ENCODE results near the gene NCKAP5. TPM values are rescaled to one million over a fixed set of nuclear protein-coding genes. Genes with fewer than 3 reads are reported as not detected.

NCKAP5 gene
- total and polyA plus RNA-seq, 2 donors: 1.9 to 2.0 TPM

GRCh38 chr2:133532919-133533318, 35.3 kb downstream of the NCKAP5 start:
- Histone ChIP-seq H3K36me3 (ENCODE audit: control insufficient read depth in 2 of 2, insufficient read depth in 2 of 2, low read length in 1 of 2) (no peaks in the 10 kb centered on the region), H3K4me3 (ENCODE audit: low read length in 2 of 2) (no peak overlapping the region), H3K9me3 (ENCODE audit: control insufficient read depth in 2 of 2, insufficient read depth in 1 of 2, low read length in 1 of 2) (no peaks in the 10 kb centered on the region), H3K4me1 (ENCODE audit: control insufficient read depth in 2 of 2, insufficient read depth in 2 of 2, low read length in 2 of 2) (no peaks in the 10 kb centered on the region), H3K27me3 (ENCODE audit: control insufficient read depth in 2 of 2, insufficient read depth in 1 of 2, low read length in 1 of 2) (no peaks in the 10 kb centered on the region), H3K27ac (ENCODE audit: low read depth in 1 of 2, low read length in 1 of 2) (no peak overlapping the region)
- no peak for DNase-seq (ENCODE audit: low read depth in 6 of 9, low spot score in 9 of 9)
- 97% methylated on average over 4 of the region's 4 CpGs for WGBS

- Histone ChIP-seq H3K27ac (ENCODE audit: low read depth in 1 of 2, low read length in 1 of 2) (no peak overlapping the region), H3K27me3 (ENCODE audit: control insufficient read depth in 2 of 2, insufficient read depth in 1 of 2, low read length in 1 of 2) (no peaks in the 10 kb centered on the region), H3K4me1 (ENCODE audit: control insufficient read depth in 2 of 2, insufficient read depth in 2 of 2, low read length in 2 of 2) (no peaks in the 10 kb centered on the region), H3K36me3 (ENCODE audit: control insufficient read depth in 2 of 2, insufficient read depth in 2 of 2, low read length in 1 of 2) (no peaks in the 10 kb centered on the region), H3K4me3 (ENCODE audit: low read length in 2 of 2) (no peak overlapping the region), H3K9me3 (ENCODE audit: control insufficient read depth in 2 of 2, insufficient read depth in 1 of 2, low read length in 1 of 2) (no peaks in the 10 kb centered on the region)
- WGBS: 71% methylated on average over 2 of the region's 2 CpGs
- no peak for DNase-seq (ENCODE audit: low read depth in 6 of 9, low spot score in 9 of 9)
These were observed 36.9 kb downstream of the NCKAP5 start for GRCh38 chr2:133531382-133531781.

- no peaks in the 10 kb centered on the region for H3K9me3 ChIP-seq (ENCODE audit: control insufficient read depth in 2 of 2, insufficient read depth in 1 of 2, low read length in 1 of 2)
- no peaks in the 10 kb centered on the region for H3K27me3 ChIP-seq (ENCODE audit: control insufficient read depth in 2 of 2, insufficient read depth in 1 of 2, low read length in 1 of 2)
- no peak for DNase-seq (ENCODE audit: low read depth in 6 of 9, low spot score in 9 of 9)
- no peak overlapping the region for H3K27ac ChIP-seq (ENCODE audit: low read depth in 1 of 2, low read length in 1 of 2)
- no peaks in the 10 kb centered on the region for H3K4me1 ChIP-seq (ENCODE audit: control insufficient read depth in 2 of 2, insufficient read depth in 2 of 2, low read length in 2 of 2)
- H3K36me3 ChIP-seq (ENCODE audit: control insufficient read depth in 2 of 2, insufficient read depth in 2 of 2, low read length in 1 of 2): no peaks in the 10 kb centered on the region
- H3K4me3 ChIP-seq (ENCODE audit: low read length in 2 of 2): no peak overlapping the region
These were observed 37.6 kb downstream of the NCKAP5 start for GRCh38 chr2:133530645-133531044.

GRCh38 chr2:133526530-133527300, 41.5 kb downstream of the NCKAP5 start:
- Histone ChIP-seq H3K36me3 (ENCODE audit: control insufficient read depth in 2 of 2, insufficient read depth in 2 of 2, low read length in 1 of 2) (no peaks in the 10 kb centered on the region), H3K4me3 (ENCODE audit: low read length in 2 of 2) (no peak overlapping the region), H3K27me3 (ENCODE audit: control insufficient read depth in 2 of 2, insufficient read depth in 1 of 2, low read length in 1 of 2) (no peaks in the 10 kb centered on the region), H3K9me3 (ENCODE audit: control insufficient read depth in 2 of 2, insufficient read depth in 1 of 2, low read length in 1 of 2) (no peaks in the 10 kb centered on the region), H3K27ac (ENCODE audit: low read depth in 1 of 2, low read length in 1 of 2) (no peak overlapping the region), H3K4me1 (ENCODE audit: control insufficient read depth in 2 of 2, insufficient read depth in 2 of 2, low read length in 2 of 2) (no peaks in the 10 kb centered on the region)
- no peak for DNase-seq (ENCODE audit: low read depth in 6 of 9, low spot score in 9 of 9)
- WGBS: 87% methylated on average over 3 of the region's 3 CpGs

GRCh38 chr2:133525613-133526529, 42.4 kb downstream of the NCKAP5 start:
- H3K4me3 ChIP-seq (ENCODE audit: low read length in 2 of 2): no peak overlapping the region
- WGBS: 95% methylated on average over 5 of the region's 5 CpGs
- no peak overlapping the region for H3K27ac ChIP-seq (ENCODE audit: low read depth in 1 of 2, low read length in 1 of 2)
- H3K4me1 ChIP-seq (ENCODE audit: control insufficient read depth in 2 of 2, insufficient read depth in 2 of 2, low read length in 2 of 2): no peaks in the 10 kb centered on the region
- DNase-seq (ENCODE audit: low read depth in 6 of 9, low spot score in 9 of 9): no peak
- H3K27me3 ChIP-seq (ENCODE audit: control insufficient read depth in 2 of 2, insufficient read depth in 1 of 2, low read length in 1 of 2): no peaks in the 10 kb centered on the region
- H3K36me3 ChIP-seq (ENCODE audit: control insufficient read depth in 2 of 2, insufficient read depth in 2 of 2, low read length in 1 of 2): no peaks in the 10 kb centered on the region
- H3K9me3 ChIP-seq (ENCODE audit: control insufficient read depth in 2 of 2, insufficient read depth in 1 of 2, low read length in 1 of 2): no peaks in the 10 kb centered on the region

GRCh38 chr2:133525090-133525489, 43.2 kb downstream of the NCKAP5 start:
- 92% methylated on average over 2 of the region's 2 CpGs for WGBS
- no peaks in the 10 kb centered on the region for H3K27me3 ChIP-seq (ENCODE audit: control insufficient read depth in 2 of 2, insufficient read depth in 1 of 2, low read length in 1 of 2)
- H3K4me3 ChIP-seq (ENCODE audit: low read length in 2 of 2): no peak overlapping the region
- DNase-seq (ENCODE audit: low read depth in 6 of 9, low spot score in 9 of 9): no peak
- H3K27ac ChIP-seq (ENCODE audit: low read depth in 1 of 2, low read length in 1 of 2): no peak overlapping the region
- no peaks in the 10 kb centered on the region for H3K9me3 ChIP-seq (ENCODE audit: control insufficient read depth in 2 of 2, insufficient read depth in 1 of 2, low read length in 1 of 2)
- no peaks in the 10 kb centered on the region for H3K4me1 ChIP-seq (ENCODE audit: control insufficient read depth in 2 of 2, insufficient read depth in 2 of 2, low read length in 2 of 2)
- H3K36me3 ChIP-seq (ENCODE audit: control insufficient read depth in 2 of 2, insufficient read depth in 2 of 2, low read length in 1 of 2): no peaks in the 10 kb centered on the region

GRCh38 chr2:133523406-133523805, 44.9 kb downstream of the NCKAP5 start:
- Histone ChIP-seq H3K36me3 (ENCODE audit: control insufficient read depth in 2 of 2, insufficient read depth in 2 of 2, low read length in 1 of 2) (no peaks in the 10 kb centered on the region), H3K27me3 (ENCODE audit: control insufficient read depth in 2 of 2, insufficient read depth in 1 of 2, low read length in 1 of 2) (no peaks in the 10 kb centered on the region), H3K4me1 (ENCODE audit: control insufficient read depth in 2 of 2, insufficient read depth in 2 of 2, low read length in 2 of 2) (no peaks in the 10 kb centered on the region), H3K9me3 (ENCODE audit: control insufficient read depth in 2 of 2, insufficient read depth in 1 of 2, low read length in 1 of 2) (no peaks in the 10 kb centered on the region), H3K4me3 (ENCODE audit: low read length in 2 of 2) (no peak overlapping the region), H3K27ac (ENCODE audit: low read depth in 1 of 2, low read length in 1 of 2) (no peak overlapping the region)
- WGBS: 70% methylated on average over 5 of the region's 5 CpGs
- no peak for DNase-seq (ENCODE audit: low read depth in 6 of 9, low spot score in 9 of 9)

- Histone ChIP-seq H3K36me3 (ENCODE audit: control insufficient read depth in 2 of 2, insufficient read depth in 2 of 2, low read length in 1 of 2) (no peaks in the 10 kb centered on the region), H3K4me3 (ENCODE audit: low read length in 2 of 2) (no peak overlapping the region), H3K27ac (ENCODE audit: low read depth in 1 of 2, low read length in 1 of 2) (no peak overlapping the region), H3K27me3 (ENCODE audit: control insufficient read depth in 2 of 2, insufficient read depth in 1 of 2, low read length in 1 of 2) (no peaks in the 10 kb centered on the region), H3K4me1 (ENCODE audit: control insufficient read depth in 2 of 2, insufficient read depth in 2 of 2, low read length in 2 of 2) (no peaks in the 10 kb centered on the region), H3K9me3 (ENCODE audit: control insufficient read depth in 2 of 2, insufficient read depth in 1 of 2, low read length in 1 of 2) (no peaks in the 10 kb centered on the region)
- DNase-seq (ENCODE audit: low read depth in 6 of 9, low spot score in 9 of 9): no peak
- WGBS: 98% methylated on average over 1 of the region's 1 CpG
These were observed 46.1 kb downstream of the NCKAP5 start for GRCh38 chr2:133522204-133522603.

GRCh38 chr2:133521146-133521745, 47.0 kb downstream of the NCKAP5 start:
- Histone ChIP-seq H3K36me3 (ENCODE audit: control insufficient read depth in 2 of 2, insufficient read depth in 2 of 2, low read length in 1 of 2) (no peaks in the 10 kb centered on the region), H3K9me3 (ENCODE audit: control insufficient read depth in 2 of 2, insufficient read depth in 1 of 2, low read length in 1 of 2) (no peaks in the 10 kb centered on the region)

More at GRCh38 chr2:133521146-133521745, 47.0 kb downstream of the NCKAP5 start:
- Histone ChIP-seq H3K4me1 (ENCODE audit: control insufficient read depth in 2 of 2, insufficient read depth in 2 of 2, low read length in 2 of 2) (no peaks in the 10 kb centered on the region), H3K27me3 (ENCODE audit: control insufficient read depth in 2 of 2, insufficient read depth in 1 of 2, low read length in 1 of 2) (no peaks in the 10 kb centered on the region), H3K27ac (ENCODE audit: low read depth in 1 of 2, low read length in 1 of 2) (no peak overlapping the region), H3K4me3 (ENCODE audit: low read length in 2 of 2) (no peak overlapping the region)
- WGBS: 84% methylated on average over 3 of the region's 3 CpGs
- no peak for DNase-seq (ENCODE audit: low read depth in 6 of 9, low spot score in 9 of 9)

All from thymus (tissue), 11 donors.